Chondrocyte (in vitro differentiated cells): Measurements from ENCODE around the gene PALLD. TPM values are rescaled to one million over a fixed set of nuclear protein-coding genes. Genes with fewer than 3 reads are reported as not detected.
A peak's percentile ranks its signal among the peaks of the same experiment; 100 is the strongest.
"Not testable (repeated sequence)": the region's sequence is repeated elsewhere in the genome, so short reads cannot be mapped to it uniquely, and the experiment has no call there.

Experiments used
- DNase-seq: peaks from one replicate; pipeline ENCODE4 v3.0.0; 2021; ENCODE audit warnings: mixed read lengths, low spot score
- H3K27ac Mint-ChIP-seq: one replicate; pipeline ENCODE4 v1.8.0; 2021; ENCODE audit warnings: mild to moderate bottlenecking, moderate library complexity, mixed read lengths; ENCODE audit not compliant: unreplicated experiment
- H3K27me3 Mint-ChIP-seq: 2 replicates; pipeline ENCODE4 v1.8.0; 2021; ENCODE audit warnings: low read depth, mixed read lengths
- H3K36me3 Mint-ChIP-seq: 2 replicates; pipeline ENCODE4 v1.8.0; 2021; ENCODE audit warnings: low read depth, mixed read lengths
- H3K4me1 Mint-ChIP-seq: 2 replicates; pipeline ENCODE4 v1.8.0; 2021; ENCODE audit warnings: low read depth, mild to moderate bottlenecking, mixed read lengths
- H3K4me3 Mint-ChIP-seq: one replicate; pipeline ENCODE4 v1.8.0; 2021; ENCODE audit warnings: mild to moderate bottlenecking, moderate library complexity, mixed read lengths; ENCODE audit not compliant: unreplicated experiment
- H3K9me3 Mint-ChIP-seq: 2 replicates; pipeline ENCODE4 v1.8.0; 2021; ENCODE audit warnings: low read depth, mixed read lengths
- total RNA-seq: library from RNA; stranded (reverse); gene quantifications from 3 replicates; pipeline ENCODE4 v1.2.1, GENCODE V29; 2021
- TF ChIP-seq, protein P1 (sequence below): fragments of 200-600 bp; sonication (generic); IDR thresholded peaks from 2 replicates; pipeline ENCODE4 v1.5.0; 2021; ENCODE audit warnings: antibody characterized with exemption, mild to moderate bottlenecking, moderate library complexity

Gene PALLD
- total RNA-seq, 1 donor from 2014 or later, result 900 TPM

DNA sequence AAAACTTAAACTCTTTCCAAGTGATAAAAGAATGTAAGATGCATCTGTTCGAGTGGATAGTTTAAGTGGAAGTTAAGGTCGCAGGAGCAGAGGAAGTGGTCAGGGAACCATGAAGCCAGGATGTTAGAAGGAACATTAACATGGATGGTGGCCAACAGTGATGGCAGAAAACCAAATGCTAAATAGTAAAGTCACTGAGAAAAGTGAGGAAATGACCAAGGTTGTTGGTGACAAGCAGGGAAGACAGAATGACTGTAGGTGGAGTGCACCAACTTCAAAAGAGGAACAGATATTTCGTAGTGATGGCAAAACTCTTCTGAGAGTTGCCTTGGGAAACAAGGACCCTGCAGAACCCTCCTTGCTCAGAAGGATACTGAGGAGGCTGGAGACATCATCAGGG, 226.2 kb downstream of the PALLD start:
- H3K36me3 Mint-ChIP-seq, result peaks cover 39% of the 10 kb centered on the region
- H3K4me1 Mint-ChIP-seq, result peaks cover 71% of the 10 kb centered on the region
- TF ChIP-seq, protein P1, sequence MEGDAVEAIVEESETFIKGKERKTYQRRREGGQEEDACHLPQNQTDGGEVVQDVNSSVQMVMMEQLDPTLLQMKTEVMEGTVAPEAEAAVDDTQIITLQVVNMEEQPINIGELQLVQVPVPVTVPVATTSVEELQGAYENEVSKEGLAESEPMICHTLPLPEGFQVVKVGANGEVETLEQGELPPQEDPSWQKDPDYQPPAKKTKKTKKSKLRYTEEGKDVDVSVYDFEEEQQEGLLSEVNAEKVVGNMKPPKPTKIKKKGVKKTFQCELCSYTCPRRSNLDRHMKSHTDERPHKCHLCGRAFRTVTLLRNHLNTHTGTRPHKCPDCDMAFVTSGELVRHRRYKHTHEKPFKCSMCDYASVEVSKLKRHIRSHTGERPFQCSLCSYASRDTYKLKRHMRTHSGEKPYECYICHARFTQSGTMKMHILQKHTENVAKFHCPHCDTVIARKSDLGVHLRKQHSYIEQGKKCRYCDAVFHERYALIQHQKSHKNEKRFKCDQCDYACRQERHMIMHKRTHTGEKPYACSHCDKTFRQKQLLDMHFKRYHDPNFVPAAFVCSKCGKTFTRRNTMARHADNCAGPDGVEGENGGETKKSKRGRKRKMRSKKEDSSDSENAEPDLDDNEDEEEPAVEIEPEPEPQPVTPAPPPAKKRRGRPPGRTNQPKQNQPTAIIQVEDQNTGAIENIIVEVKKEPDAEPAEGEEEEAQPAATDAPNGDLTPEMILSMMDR, result peak; percentile 9
- H3K27me3 Mint-ChIP-seq, result no peaks in the 10 kb centered on the region
- peaks cover 15% of the 10 kb centered on the region for H3K9me3 Mint-ChIP-seq
- no peak overlapping the region for H3K4me3 Mint-ChIP-seq
- peak overlapping the region; percentile 87 for H3K27ac Mint-ChIP-seq
- no peak for DNase-seq

DNA sequence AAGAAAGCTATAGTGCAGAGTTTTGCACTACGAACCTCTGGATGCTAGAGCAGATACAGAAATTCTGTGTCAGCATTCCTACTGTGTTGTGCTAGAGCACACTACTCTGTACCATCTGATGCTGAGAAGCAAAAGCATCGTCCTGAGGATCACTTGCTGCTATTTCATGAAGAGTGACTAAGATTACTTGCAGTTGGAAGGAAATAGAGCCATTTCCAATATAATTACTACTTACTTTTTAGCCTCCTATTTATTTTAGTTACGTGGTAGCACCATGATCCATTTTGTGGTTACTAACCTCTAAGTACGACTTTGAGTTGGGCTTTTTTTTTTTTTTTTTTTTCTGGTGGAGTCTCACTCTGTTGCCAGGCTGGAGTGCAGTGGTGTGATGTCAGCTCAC, 226.7 kb downstream of the PALLD start:
- TF ChIP-seq, protein P1, result no peak
- H3K36me3 Mint-ChIP-seq, result peaks cover 43% of the 10 kb centered on the region
- no peak for DNase-seq
- peak overlapping the region; percentile 87 for H3K27ac Mint-ChIP-seq
- H3K9me3 Mint-ChIP-seq, result peaks cover 20% of the 10 kb centered on the region
- no peak overlapping the region for H3K4me3 Mint-ChIP-seq
- H3K27me3 Mint-ChIP-seq, result no peaks in the 10 kb centered on the region
- H3K4me1 Mint-ChIP-seq, result peaks cover 65% of the 10 kb centered on the region

DNA sequence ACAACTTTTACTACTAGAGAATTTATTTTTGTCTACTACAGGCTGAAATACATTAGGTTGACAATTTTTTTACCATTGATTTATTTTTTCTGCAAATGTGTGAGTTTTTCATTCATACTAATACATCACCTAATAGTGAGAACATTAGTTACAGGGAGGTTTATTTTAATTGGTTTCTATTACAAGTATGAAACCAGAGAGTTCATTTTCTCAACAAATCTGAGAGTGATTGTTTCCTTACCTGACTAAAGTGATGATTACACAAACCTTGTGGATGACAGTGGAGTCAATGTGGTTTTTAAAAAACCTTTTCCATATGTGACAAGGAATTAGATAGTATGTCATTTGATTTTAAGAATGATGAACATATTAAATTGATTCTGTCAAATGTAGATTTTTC, 227.4 kb downstream of the PALLD start:
- TF ChIP-seq, protein P1, result no peak
- peak overlapping the region; percentile 87 for H3K27ac Mint-ChIP-seq
- H3K36me3 Mint-ChIP-seq, result peaks cover 47% of the 10 kb centered on the region
- H3K9me3 Mint-ChIP-seq, result peaks cover 24% of the 10 kb centered on the region
- no peak overlapping the region for H3K4me3 Mint-ChIP-seq
- DNase-seq, result no peak
- H3K27me3 Mint-ChIP-seq, result no peaks in the 10 kb centered on the region
- peaks cover 64% of the 10 kb centered on the region for H3K4me1 Mint-ChIP-seq

GRCh38 chr4:168724686-168725411, 228.0 kb downstream of the PALLD start:
- DNase-seq, result no peak
- Mint-ChIP-seq H3K27ac (peak overlapping the region; percentile 81), H3K36me3 (peaks cover 48% of the 10 kb centered on the region), H3K9me3 (peaks cover 20% of the 10 kb centered on the region), H3K4me1 (peaks cover 65% of the 10 kb centered on the region), H3K4me3 (no peak overlapping the region), H3K27me3 (no peaks in the 10 kb centered on the region)
- TF ChIP-seq, protein P1, result no peak

DNA sequence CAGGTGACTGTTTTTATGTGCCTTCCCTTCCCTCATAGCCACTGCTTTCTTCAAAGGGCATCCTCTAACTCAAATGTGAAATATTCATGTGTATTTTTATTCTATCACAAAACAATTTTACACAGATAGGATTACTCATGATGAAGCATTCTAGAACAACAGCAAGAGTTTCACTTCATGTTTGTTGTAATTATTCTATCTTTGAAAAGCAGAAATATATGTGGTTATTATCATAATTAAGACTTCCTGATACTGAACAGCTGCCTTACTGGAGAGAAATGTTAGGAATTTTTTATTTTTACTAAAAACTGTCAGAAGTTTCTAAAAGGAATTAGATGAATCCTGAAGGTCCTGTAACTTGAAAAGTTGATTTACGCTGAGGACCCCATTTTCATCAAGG, 229.1 kb downstream of the PALLD start:
- H3K4me1 Mint-ChIP-seq, result peaks cover 73% of the 10 kb centered on the region
- peaks cover 19% of the 10 kb centered on the region for H3K9me3 Mint-ChIP-seq
- TF ChIP-seq, protein P1, result no peak
- peaks cover 51% of the 10 kb centered on the region for H3K36me3 Mint-ChIP-seq
- H3K4me3 Mint-ChIP-seq, result no peak overlapping the region
- H3K27me3 Mint-ChIP-seq, result no peaks in the 10 kb centered on the region
- peak overlapping the region; percentile 78 for H3K27ac Mint-ChIP-seq
- no peak for DNase-seq

- peaks cover 76% of the 10 kb centered on the region for H3K4me1 Mint-ChIP-seq
- peaks cover 19% of the 10 kb centered on the region for H3K9me3 Mint-ChIP-seq
- H3K4me3 Mint-ChIP-seq, H3K27me3 Mint-ChIP-seq, DNase-seq: not testable (repeated sequence)
- H3K36me3 Mint-ChIP-seq, result peaks cover 51% of the 10 kb centered on the region
- H3K27ac Mint-ChIP-seq, result peak overlapping the region; percentile 74
These were observed 230.3 kb downstream of the PALLD start for GRCh38 chr4:168727181-168727580.
